GM20431 (cell line): ENCODE measurements around the gene PPFIA2.

Experiments used
- in situ Hi-C: fragments of 300-500 bp; cut with MseI, MboI; formaldehyde crosslinking; loops from one replicate; pipeline ENCODE4 v1.15.0; 2020; ENCODE audit warnings: low sequenced_read_pairs; ENCODE audit not compliant: unreplicated experiment

The PPFIA2 gene

GRCh38 chr12:81572411-81572810, 186.7 kb downstream of the PPFIA2 start:
- in situ Hi-C loops: no loop called here

- in situ Hi-C loops: no loop called here
Observed at GRCh38 chr12:81570234-81570633, 188.9 kb downstream of the PPFIA2 start.

- in situ Hi-C loops: no loop called here
Observed at GRCh38 chr12:81564237-81564636, 194.9 kb downstream of the PPFIA2 start.

- in situ Hi-C loops: no loop called here
Observed at GRCh38 chr12:81558031-81558430, 201.1 kb downstream of the PPFIA2 start.

- in situ Hi-C loops: no loop called here
Observed at GRCh38 chr12:81546811-81547210, 212.3 kb downstream of the PPFIA2 start.

GRCh38 chr12:81543621-81544139, 215.5 kb downstream of the PPFIA2 start:
- in situ Hi-C loops: no loop called here

GRCh38 chr12:81542065-81543010, 216.8 kb downstream of the PPFIA2 start:
- in situ Hi-C loops: no loop called here

GRCh38 chr12:81541121-81541520, 218.0 kb downstream of the PPFIA2 start:
- in situ Hi-C loops: no loop called here

DNA sequence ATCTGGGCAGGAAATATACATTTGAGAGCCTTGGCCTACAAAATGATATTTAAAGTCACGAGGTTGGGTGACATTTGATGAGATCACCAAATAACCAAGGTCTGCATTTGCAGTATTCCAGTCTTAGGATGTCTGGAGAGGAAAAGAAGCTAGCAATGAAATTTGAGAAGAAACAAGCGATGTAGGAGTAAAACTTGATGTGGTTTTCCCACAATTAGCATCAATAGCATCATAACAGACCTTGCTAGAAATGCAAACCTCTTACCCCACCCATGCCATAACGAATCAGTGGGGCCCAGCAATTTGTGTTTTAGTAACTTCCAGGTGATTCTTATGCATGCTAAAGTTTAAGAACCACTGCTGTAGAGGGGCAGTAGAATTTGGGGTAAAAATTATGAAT, 219.9 kb downstream of the PPFIA2 start:
- in situ Hi-C loops: no loop called here

DNA sequence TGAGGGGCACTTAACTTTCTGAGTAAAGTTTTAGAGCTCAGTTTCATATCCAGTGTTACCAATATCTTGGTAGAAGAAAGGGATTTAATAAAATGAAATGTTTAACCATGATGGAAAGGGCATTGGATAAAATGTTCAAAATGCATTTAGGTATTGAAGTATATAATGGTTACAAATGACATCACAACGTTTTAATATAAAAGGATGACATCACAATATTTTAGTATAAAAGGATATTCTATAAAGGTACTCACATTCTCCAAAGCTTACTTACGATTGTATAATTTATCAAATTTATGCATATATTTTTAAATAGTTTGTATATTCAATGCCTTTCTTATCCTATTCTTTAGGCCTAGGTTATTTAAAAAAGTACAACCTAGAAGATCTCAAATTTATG, 226.1 kb downstream of the PPFIA2 start:
- in situ Hi-C loops: no loop called here

GRCh38 chr12:81530352-81530751, 228.8 kb downstream of the PPFIA2 start:
- in situ Hi-C loops: no loop called here

DNA sequence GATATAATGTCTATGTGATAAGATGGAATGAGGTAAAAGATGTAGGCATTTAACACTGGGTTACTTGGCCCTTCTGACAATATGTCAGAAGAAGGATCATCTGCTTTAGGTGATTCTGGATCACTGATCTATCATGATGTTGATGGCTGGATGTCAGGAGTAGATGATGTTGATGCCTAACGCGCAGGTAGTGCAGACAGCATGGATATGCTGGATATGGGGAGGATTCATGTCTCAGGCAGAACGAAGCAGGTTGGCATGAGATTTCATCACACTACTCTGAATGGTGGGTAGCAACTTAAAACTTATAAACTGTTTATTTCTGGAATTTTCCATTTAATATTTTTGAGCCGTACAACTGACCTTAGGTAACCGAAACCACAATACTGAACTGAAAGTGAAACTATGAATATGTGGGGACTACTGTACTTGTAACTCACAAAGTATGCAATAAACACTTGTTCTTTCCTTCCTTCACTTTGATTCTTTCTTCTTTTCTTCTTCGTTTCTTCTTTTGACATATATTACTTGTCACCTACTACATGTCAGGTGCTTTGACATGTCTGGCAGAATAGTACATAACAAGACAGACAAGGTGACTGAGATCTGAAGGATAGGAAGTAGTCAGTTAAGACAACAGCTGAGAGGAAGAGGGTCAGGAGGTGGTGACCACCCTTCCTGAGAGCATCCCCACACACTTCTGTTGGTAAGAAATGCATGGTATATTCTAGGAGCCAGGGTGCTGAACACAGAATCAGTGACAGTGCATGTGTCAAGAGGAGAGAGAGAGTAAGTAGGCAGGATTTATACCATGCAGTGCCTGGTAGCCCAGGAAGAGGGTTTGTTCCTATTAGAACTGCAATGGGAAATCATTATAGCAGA, 238.8 kb downstream of the PPFIA2 start:
- in situ Hi-C loops: no loop called here

DNA sequence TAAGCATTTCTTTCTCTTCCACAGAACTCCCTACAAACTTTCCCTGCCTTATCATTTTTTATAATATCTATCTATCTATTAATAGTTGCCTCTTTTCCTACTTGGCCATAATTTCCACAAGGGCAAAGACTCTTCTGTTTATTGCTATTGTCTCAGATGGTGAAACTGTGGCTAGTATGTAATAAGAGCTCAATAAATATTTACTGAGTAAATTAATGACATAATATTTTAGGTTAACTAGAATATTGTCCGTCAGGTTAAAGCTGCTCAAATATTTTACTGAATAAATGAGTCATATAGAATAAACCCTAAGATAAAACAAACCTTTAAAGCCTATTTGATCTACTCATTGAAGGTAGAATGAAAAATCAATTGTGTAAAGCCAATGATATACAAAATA, 240.5 kb downstream of the PPFIA2 start:
- in situ Hi-C loops: no loop called here

- in situ Hi-C loops: no loop called here
Observed at GRCh38 chr12:81517296-81517695, 241.9 kb downstream of the PPFIA2 start.

- in situ Hi-C loops: no loop called here
Observed at GRCh38 chr12:81502912-81503695, 256.0 kb downstream of the PPFIA2 start.

DNA sequence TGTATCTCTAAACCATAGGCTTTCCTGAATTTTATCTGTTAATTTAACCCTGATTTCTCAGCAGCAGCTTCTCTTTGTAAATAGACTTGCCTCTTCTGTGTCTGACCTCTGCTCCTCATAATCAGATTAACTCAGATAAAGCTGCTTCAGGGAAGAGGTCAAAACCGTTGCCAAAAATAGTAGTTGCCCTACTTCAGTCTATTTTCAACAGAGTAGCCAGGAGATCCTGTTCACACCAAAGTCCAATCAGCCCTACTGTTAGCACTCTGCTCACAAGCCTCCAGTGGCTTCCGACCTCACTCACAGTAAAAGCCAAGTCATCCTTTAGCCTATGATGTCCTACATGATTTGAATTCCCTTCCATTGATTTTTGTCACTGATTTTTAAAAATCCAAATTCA, 258.4 kb downstream of the PPFIA2 start:
- in situ Hi-C loops: no loop called here

DNA sequence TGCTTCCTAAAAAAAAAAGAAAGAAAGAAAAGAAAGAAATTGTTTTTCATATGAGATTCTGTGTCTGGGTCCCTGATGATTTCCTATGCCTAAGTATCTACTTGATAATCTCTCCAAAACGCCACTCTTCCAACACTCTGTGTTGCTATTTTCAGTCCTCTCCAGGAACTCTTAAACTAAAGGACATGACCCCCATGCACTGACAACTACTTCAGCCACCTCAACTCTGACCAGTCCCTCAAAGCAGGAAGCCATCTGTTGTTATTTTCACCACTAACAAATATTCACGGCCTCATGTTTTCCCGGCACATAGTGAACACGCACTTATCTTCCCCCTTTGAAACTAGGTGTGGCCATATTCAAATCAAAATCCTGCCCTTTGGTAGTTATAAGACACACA, 259.3 kb downstream of the PPFIA2 start:
- in situ Hi-C loops: no loop called here

- in situ Hi-C loops: no loop called here
Observed at GRCh38 chr12:81492131-81492720, 266.9 kb downstream of the PPFIA2 start.

GRCh38 chr12:81472934-81473333, 286.2 kb downstream of the PPFIA2 start:
- in situ Hi-C loops: no loop called here

GRCh38 chr12:81470923-81471322, 288.2 kb downstream of the PPFIA2 start:
- in situ Hi-C loops: no loop called here
